OCI-LY7 (cell line): ENCODE results near the gene ZBTB16. TPM values are rescaled to one million over a fixed set of nuclear protein-coding genes. Genes with fewer than 3 reads are reported as not detected.

Experiments used
- BruUV-seq: library from RNA; stranded (reverse); fragments of 400-500 nt; replicated peaks from 2 replicates; lab custom pipeline; 2021; lab: Mats Ljungman, UMichigan
- CTCF ChIA-PET: fragments of 300-600 bp; sonication (Branson Sonifier 250); formaldehyde crosslinking; loops from one replicate; lab custom pipeline; 2022; ENCODE audit warnings: antibody characterized with exemption; ENCODE audit not compliant: unreplicated experiment; lab: Charles Lee
- POLR2A ChIA-PET: fragments of 300-600 bp; sonication (Branson Sonifier 250); formaldehyde crosslinking; loops from one replicate; lab custom pipeline; 2022; ENCODE audit warnings: antibody characterized with exemption; lab: Charles Lee
- DNase-seq: peaks from one replicate; pipeline ENCODE4 v3.0.0-alpha.2; 2015; ENCODE audit warnings: low spot score
- H2AFZ ChIP-seq: fragments of 200-600 bp; sonication (generic), shearing (Covaris generic); 2 replicates; pipeline ENCODE4 v1.6.1; 2014; ENCODE audit warnings: mild to moderate bottlenecking, antibody characterized with exemption, low read length, moderate library complexity
- H3K27ac ChIP-seq: fragments of 200-600 bp; sonication (generic); 2 replicates; pipeline ENCODE4 v1.5.1; 2014; ENCODE audit warnings: mixed run types, low read depth, mild to moderate bottlenecking, moderate library complexity, low read length, inconsistent platforms; ENCODE audit not compliant: poor library complexity, severe bottlenecking
- H3K36me3 ChIP-seq: fragments of 200-600 bp; sonication (generic); 2 replicates; pipeline ENCODE4 v1.6.1; 2014; ENCODE audit warnings: mild to moderate bottlenecking, antibody characterized with exemption, low read length, moderate library complexity, mixed read lengths; ENCODE audit not compliant: insufficient read depth
- H3K4me1 ChIP-seq: fragments of 200-600 bp; sonication (generic); 2 replicates; pipeline ENCODE4 v1.5.1; 2014; ENCODE audit warnings: mild to moderate bottlenecking, low read length; ENCODE audit not compliant: insufficient read depth, poor library complexity, severe bottlenecking
- H3K4me2 ChIP-seq: fragments of 200-600 bp; sonication (generic); 2 replicates; pipeline ENCODE4 v1.6.1; 2014; ENCODE audit warnings: mild to moderate bottlenecking, low read length
- H3K4me3 ChIP-seq: fragments of 200-600 bp; sonication (generic); 2 replicates; pipeline ENCODE4 v1.5.1; 2014; ENCODE audit warnings: mild to moderate bottlenecking, low read depth, low read length; ENCODE audit not compliant: poor library complexity, severe bottlenecking
- H3K79me2 ChIP-seq: fragments of 200-600 bp; sonication (generic); 2 replicates; pipeline ENCODE4 v1.6.1; 2016; ENCODE audit warnings: low read depth, mild to moderate bottlenecking, low read length, moderate library complexity, mixed read lengths; ENCODE audit not compliant: insufficient read depth
- H3K9me2 ChIP-seq: fragments of 200-600 bp; sonication (generic); 2 replicates; pipeline ENCODE4 v1.6.1; 2016; ENCODE audit warnings: mild to moderate bottlenecking, low read length, mixed read lengths; ENCODE audit not compliant: insufficient read depth
- H3K9me3 ChIP-seq: fragments of 200-600 bp; sonication (generic); 2 replicates; pipeline ENCODE4 v1.6.1; 2014; ENCODE audit warnings: mild to moderate bottlenecking, mixed run types, low read length, mixed read lengths
- H4K20me1 ChIP-seq: fragments of 200-600 bp; sonication (generic); 2 replicates; pipeline ENCODE4 v1.6.1; 2014; ENCODE audit warnings: mild to moderate bottlenecking, antibody characterized with exemption, low read length, moderate library complexity, mixed read lengths; ENCODE audit not compliant: insufficient read depth
- EZH2phosphoT487 ChIP-seq: fragments of 200-600 bp; sonication (generic); IDR thresholded peaks from 2 replicates; pipeline ENCODE4 v1.6.1; 2018; ENCODE audit warnings: low read depth, borderline replicate concordance, mild to moderate bottlenecking, mixed run types, antibody characterized with exemption, low read length, moderate library complexity, mixed read lengths
- intact Hi-C: fragments of 100-400 bp; cut with micrococcal nuclease; formaldehyde crosslinking; loops from one replicate; pipeline ENCODE4 v1.10.0; 2022; ENCODE audit not compliant: unreplicated experiment
- total RNA-seq, 2 experiments: library from RNA; depleted of rRNA in 1 of 2; stranded (reverse); fragments of >200 nt in 1 of 2; shearing (Covaris generic) in 1 of 2; gene quantifications; 2 replicates each; pipeline ENCODE4 v1.2.3, GENCODE V29; 2014 to 2022
- TF ChIP-seq, protein P1 (sequence below): fragments of 200-600 bp; sonication (generic); conservative IDR thresholded peaks from 2 replicates; pipeline ENCODE4 v1.5.1; 2014; ENCODE audit warnings: mild to moderate bottlenecking, antibody characterized with exemption, low read length, moderate library complexity, mixed read lengths

Gene ZBTB16
- total RNA-seq, 2 experiments from 2014 or later, result not detected

- Histone ChIP-seq H2AFZ (no peak overlapping the region), H3K79me2 (no peaks in the 10 kb centered on the region), H3K9me3 (no peaks in the 10 kb centered on the region), H3K36me3 (no peaks in the 10 kb centered on the region), H3K4me3 (no peak overlapping the region), H4K20me1 (no peaks in the 10 kb centered on the region), H3K9me2 (no peaks in the 10 kb centered on the region), H3K4me2 (no peak overlapping the region), H3K27ac (no peak overlapping the region), H3K4me1 (no peaks in the 10 kb centered on the region)
- ChIA-PET CTCF (no interaction called here), POLR2A (interaction anchor here (0.8 kb wide), 1 partner anchor 15 kb away, joined by 4 read pairs; no protein-coding TSS in a partner anchor)
- BruUV-seq, result no TSS peak
- no peak for DNase-seq
- intact Hi-C loops, result no loop called here
- no peak for TF ChIP-seq EZH2phosphoT487
- TF ChIP-seq, protein P1, sequence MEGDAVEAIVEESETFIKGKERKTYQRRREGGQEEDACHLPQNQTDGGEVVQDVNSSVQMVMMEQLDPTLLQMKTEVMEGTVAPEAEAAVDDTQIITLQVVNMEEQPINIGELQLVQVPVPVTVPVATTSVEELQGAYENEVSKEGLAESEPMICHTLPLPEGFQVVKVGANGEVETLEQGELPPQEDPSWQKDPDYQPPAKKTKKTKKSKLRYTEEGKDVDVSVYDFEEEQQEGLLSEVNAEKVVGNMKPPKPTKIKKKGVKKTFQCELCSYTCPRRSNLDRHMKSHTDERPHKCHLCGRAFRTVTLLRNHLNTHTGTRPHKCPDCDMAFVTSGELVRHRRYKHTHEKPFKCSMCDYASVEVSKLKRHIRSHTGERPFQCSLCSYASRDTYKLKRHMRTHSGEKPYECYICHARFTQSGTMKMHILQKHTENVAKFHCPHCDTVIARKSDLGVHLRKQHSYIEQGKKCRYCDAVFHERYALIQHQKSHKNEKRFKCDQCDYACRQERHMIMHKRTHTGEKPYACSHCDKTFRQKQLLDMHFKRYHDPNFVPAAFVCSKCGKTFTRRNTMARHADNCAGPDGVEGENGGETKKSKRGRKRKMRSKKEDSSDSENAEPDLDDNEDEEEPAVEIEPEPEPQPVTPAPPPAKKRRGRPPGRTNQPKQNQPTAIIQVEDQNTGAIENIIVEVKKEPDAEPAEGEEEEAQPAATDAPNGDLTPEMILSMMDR, result no peak
These were observed 147.6 kb downstream of the ZBTB16 start for GRCh38 chr11:114207096-114207495.

GRCh38 chr11:114208377-114208776 lies 148.9 kb downstream of the ZBTB16 start:
- Histone ChIP-seq H3K4me1 (no peaks in the 10 kb centered on the region), H3K4me3 (no peak overlapping the region), H3K9me2 (no peaks in the 10 kb centered on the region), H3K36me3 (no peaks in the 10 kb centered on the region), H3K27ac (no peak overlapping the region), H2AFZ (no peak overlapping the region), H3K79me2 (no peaks in the 10 kb centered on the region), H3K9me3 (no peaks in the 10 kb centered on the region), H3K4me2 (no peak overlapping the region), H4K20me1 (no peaks in the 10 kb centered on the region)
- POLR2A ChIA-PET, result no interaction called here
- no peak for DNase-seq
- no peak for TF ChIP-seq EZH2phosphoT487
- TF ChIP-seq, protein P1, result no peak
- CTCF ChIA-PET, result no interaction called here
- intact Hi-C loops, result no loop called here
- BruUV-seq, result no TSS peak

GRCh38 chr11:114209343-114209742 lies 149.8 kb downstream of the ZBTB16 start:
- TF ChIP-seq, protein P1, result no peak
- no peak for TF ChIP-seq EZH2phosphoT487
- H3K27ac ChIP-seq, result no peak overlapping the region
- H4K20me1 ChIP-seq, result no peaks in the 10 kb centered on the region
- no TSS peak for BruUV-seq
- H3K4me3 ChIP-seq, result no peak overlapping the region
- no peaks in the 10 kb centered on the region for H3K9me3 ChIP-seq
- H3K4me1 ChIP-seq, result no peaks in the 10 kb centered on the region
- no peaks in the 10 kb centered on the region for H3K36me3 ChIP-seq
- no peaks in the 10 kb centered on the region for H3K79me2 ChIP-seq
- H2AFZ ChIP-seq, result no peak overlapping the region
- DNase-seq, result no peak
- ChIA-PET CTCF (no interaction called here), POLR2A (no interaction called here)
- intact Hi-C loops, result no loop called here
- H3K9me2 ChIP-seq, result no peaks in the 10 kb centered on the region
- H3K4me2 ChIP-seq, result no peak overlapping the region
